GM18873 (cell line): ENCODE data around the gene PIGB.
"Not testable (repeated sequence)": the region's sequence is repeated elsewhere in the genome, so short reads cannot be mapped to it uniquely, and the experiment has no call there.

Experiments used
- ATAC-seq: cut with Tn5 transposase; IDR thresholded peaks from one replicate; pipeline ENCODE4 v1.9.1; 2021; ENCODE audit warnings: mild to moderate bottlenecking, moderate library complexity, moderate number of reproducible peaks; ENCODE audit not compliant: unreplicated experiment, low FRiP score

The PIGB gene

GRCh38 chr15:55366981-55367380 lies 48.0 kb downstream of the PIGB start:
- ATAC-seq: no peak

- ATAC-seq: no peak
Measured at GRCh38 chr15:55372701-55373440, 53.8 kb downstream of the PIGB start.

- no peak for ATAC-seq
Measured at GRCh38 chr15:55379095-55379494, 60.1 kb downstream of the PIGB start.

GRCh38 chr15:55381595-55381994 lies 62.6 kb downstream of the PIGB start:
- ATAC-seq: no peak

- no peak for ATAC-seq
Measured at GRCh38 chr15:55383687-55384086, 64.7 kb downstream of the PIGB start.

- no peak for ATAC-seq
Measured at GRCh38 chr15:55387027-55387426, 68.0 kb downstream of the PIGB start.

- ATAC-seq: no peak
Measured at GRCh38 chr15:55389264-55389607, 70.2 kb downstream of the PIGB start.

GRCh38 chr15:55394694-55395093 lies 75.7 kb downstream of the PIGB start:
- no peak for ATAC-seq

- ATAC-seq: no peak
Measured at GRCh38 chr15:55398243-55398642, 79.2 kb downstream of the PIGB start.

- not testable (repeated sequence) for ATAC-seq
Measured at GRCh38 chr15:55400050-55400449, 81.0 kb downstream of the PIGB start.

- no peak for ATAC-seq
Measured at GRCh38 chr15:55401786-55402246, 82.8 kb downstream of the PIGB start.

GRCh38 chr15:55402707-55403106 lies 83.7 kb downstream of the PIGB start:
- ATAC-seq: peak; percentile 51

- no peak for ATAC-seq
Measured at GRCh38 chr15:55403531-55403930, 84.5 kb downstream of the PIGB start.
